GM21717 (cell line): ENCODE data around the gene MTRR.
"Not testable (repeated sequence)": the region's sequence is repeated elsewhere in the genome, so short reads cannot be mapped to it uniquely, and the experiment has no call there.

Source experiments
- ATAC-seq: cut with Tn5 transposase; IDR thresholded peaks from one replicate; pipeline ENCODE4 v1.9.1; 2021; ENCODE audit warnings: mild to moderate bottlenecking, moderate library complexity; ENCODE audit not compliant: unreplicated experiment

The MTRR gene

DNA sequence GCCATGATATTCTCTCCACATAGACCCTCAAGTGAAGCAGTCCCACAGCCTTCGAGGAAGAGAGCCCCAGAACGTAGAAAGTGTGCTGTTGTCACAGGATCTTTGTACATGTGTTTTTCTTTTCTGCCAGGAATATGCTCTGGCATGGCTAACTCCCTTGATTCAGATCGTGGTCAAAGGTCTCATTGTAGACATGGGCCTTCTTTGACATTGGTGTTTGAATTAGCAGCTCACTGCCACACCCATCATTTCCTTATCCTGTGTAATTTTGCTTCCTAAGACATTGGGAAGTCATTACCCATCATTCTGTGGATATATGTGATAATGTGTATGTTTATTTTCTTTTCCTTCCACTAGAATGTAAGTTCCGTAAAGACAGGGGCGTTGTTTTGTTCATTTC is 25.5 kb downstream of the MTRR start:
- no peak for ATAC-seq

DNA sequence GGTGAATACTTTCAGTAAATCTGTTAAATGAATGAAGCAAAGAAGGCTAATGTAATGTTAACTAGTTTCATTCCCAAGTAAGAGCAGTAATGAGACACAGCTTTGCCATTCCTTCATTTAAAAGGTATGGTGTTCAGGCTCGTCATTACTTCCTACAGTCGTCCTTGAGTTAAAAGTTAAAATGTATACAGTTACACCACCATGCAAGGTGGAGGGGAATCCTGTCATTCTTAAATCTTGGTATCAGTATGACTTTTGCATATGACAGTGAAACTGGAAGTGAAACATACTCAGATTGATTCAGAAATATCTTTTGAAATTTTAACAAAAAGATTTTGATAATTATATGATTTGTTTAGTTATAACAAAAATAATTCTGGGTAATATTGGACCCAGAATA is 25.9 kb downstream of the MTRR start:
- ATAC-seq: peak; percentile 97

DNA sequence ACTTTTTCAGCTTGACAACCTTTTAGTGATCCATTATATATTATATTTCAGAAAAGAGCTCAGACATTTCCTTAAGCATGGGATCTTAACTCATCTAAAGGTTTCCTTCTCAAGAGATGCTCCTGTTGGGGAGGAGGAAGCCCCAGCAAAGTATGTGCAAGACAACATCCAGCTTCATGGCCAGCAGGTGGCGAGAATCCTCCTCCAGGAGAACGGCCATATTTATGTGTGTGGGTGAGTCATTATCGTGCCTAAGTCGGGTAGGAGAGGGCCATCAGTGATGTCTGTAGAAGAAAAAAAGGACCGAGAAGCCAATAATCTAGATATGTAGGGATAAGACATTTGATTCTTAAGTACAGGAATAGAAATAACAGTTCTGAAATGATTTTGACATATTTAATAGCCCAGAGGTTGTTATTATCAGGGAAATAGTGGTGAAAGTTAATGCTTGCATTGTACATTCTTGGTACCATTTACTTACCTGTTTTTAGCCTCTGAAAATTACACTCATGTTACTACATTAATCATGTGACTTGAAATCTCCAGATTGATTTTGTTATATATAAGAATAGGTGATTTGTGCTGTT is 28.2 kb downstream of the MTRR start:
- ATAC-seq: no peak

DNA sequence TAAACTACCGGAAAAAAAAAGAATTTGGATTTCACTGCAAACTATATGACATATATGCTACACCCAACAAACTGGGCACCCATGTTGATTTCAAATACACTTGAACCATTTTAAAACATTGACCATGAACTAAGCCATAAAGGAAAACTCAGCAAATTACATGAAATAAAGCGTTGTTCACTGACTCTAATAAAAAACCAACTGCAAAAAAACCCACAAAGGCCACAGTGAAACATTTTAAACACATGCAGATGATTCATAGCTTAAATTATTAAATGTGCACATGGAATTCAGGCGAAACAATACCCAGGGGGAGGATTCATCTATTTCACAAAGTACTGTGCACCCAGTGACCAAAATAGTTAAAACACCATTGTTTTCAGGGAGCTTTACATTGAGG is 33.3 kb downstream of the MTRR start:
- no peak for ATAC-seq

DNA sequence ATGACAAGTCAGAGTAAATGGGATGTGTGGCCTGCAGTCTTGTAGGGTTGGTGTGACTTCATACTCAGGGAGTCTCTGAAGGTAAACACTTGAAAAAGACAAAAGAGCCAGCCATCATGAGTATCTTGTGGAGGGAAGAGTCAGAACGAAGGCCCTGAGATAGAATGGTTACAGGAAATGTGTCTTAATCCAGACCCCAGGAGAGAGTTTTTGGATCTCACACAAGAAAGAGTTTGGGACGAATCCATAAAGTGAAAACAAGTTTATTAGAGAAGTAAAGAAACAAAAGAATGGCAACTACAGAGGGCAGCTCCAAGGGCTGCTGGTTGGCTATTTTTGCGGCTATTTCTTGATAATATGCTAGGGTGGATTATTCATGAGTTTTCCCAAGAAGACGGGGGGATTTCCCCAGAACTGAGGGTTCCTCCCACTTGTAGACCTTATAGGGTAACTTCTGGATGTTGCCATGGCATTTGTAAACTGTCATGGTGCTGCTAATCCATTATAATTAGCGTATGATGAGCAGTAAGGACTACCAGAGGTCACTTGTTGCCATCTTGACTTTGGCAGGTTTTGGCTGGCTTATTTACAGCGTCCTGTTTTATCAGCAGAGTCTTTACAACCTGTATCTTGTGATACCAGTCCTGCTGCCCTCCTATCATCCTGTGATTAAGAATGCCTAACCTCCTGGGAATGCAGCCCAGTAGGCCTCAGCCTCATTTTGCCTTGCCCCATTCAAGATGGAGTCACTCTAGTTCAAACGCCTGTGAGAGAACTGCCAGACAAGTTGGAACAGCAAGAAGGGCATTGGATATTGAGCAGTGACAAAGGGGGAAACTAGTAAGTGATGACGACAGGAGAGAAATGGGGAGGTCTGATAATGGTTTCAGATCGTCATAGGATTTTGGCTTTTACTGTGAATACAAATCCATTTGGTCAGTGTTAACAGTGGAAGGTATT is 34.0 kb downstream of the MTRR start:
- ATAC-seq: no peak

DNA sequence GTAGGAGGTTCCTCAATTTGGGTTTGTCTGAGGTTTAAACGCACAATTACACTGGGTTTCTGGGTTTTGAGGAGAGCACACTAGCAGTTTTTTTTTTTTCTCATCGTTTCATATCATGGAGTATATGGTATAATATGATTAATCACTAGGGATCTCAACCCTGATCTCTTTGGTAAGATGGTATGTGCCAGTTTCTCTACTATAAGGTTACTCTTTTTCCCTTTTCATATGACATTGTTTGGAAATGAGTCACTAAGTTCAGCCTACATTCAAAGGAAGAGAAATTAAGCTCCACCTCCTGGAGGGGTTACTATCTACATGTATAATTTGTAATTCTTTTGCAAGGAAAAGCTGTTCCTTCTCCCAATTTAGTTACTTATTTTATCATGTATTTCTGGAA is 35.2 kb downstream of the MTRR start:
- ATAC-seq: no peak

DNA sequence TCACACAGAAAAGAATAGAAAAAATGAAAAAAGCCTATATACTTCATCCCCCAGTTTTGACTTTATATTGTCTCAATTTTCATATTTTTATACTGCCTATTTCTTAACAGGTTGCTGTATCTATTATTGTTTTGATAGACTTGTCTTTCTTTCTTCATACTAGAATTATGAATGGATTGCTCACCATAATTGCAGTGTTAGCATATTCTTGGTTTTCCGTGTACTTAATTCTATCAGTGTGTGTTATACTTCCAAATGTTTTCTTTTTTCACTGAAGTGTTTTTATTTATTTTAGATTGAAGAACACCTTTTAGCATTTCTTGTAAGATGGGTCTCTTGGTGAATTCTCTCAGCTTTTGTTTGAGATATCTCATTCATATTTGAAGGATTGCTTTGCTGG is 38.7 kb downstream of the MTRR start:
- no peak for ATAC-seq

DNA sequence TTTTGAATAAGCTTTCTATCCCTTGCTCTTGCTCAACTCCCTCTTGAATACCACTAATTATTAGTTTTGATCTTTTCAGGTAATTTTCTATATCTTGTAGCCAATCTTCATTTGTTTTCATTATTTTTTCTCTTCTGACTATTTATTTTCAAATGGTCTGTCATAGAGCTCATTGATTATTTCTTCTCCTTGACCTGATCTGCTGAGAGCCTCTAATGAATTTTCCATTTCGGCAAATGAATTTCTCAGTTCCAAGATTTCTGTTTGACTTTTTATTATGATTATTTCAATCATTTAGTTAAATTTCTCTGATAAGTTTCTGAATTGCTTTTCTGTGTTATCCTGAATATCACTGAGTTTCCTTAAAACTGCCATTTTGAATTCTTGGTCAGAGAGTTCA is 39.4 kb downstream of the MTRR start:
- no peak for ATAC-seq

DNA sequence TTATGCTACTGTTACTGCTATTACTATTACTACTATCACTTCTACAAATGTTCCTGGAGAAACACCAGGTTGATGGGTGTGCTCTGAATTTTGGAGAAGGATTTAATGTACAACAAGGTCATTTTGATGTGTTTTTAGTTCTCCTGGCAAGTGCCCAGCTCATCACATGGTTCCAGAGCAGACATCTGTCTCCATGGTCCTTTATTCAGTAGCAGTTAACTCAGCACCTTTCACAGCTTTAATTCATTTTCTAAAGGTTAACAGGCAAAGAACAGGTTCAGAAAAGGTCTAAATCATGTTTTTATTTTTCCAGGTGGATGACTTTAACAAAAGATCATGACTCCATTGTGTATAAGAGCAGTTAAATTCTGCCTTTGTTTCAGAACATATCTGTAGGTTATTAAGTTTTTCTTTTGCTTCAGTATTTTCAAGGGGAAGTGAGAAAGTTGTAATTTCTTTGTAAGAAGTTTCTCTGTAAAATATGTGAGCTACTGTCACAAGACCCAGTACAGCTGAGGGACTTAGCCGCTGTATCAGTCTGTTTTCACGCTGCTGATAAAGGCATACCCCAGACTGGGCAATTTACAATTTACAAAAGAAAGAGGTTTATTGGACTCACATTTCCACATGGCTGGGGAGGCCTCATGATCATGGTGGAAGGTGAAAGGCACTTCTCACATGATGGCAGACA is 41.9 kb downstream of the MTRR start:
- no peak for ATAC-seq

DNA sequence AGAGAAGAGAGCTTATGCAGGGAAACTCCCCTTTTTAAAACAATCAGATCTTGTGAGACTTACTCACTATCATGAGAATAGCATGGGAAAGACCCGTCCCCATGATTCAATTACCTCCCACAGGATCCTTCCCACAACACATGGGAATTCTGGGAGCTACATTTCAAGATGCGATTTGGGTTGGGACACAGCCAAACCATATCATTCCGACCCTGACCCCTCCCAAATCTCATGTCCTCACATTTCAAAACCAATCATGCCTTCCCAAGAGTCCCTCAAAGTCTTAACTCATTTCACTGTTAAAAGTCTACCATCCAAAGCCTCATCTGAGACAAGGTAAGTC is 42.5 kb downstream of the MTRR start:
- not testable (repeated sequence) for ATAC-seq

DNA sequence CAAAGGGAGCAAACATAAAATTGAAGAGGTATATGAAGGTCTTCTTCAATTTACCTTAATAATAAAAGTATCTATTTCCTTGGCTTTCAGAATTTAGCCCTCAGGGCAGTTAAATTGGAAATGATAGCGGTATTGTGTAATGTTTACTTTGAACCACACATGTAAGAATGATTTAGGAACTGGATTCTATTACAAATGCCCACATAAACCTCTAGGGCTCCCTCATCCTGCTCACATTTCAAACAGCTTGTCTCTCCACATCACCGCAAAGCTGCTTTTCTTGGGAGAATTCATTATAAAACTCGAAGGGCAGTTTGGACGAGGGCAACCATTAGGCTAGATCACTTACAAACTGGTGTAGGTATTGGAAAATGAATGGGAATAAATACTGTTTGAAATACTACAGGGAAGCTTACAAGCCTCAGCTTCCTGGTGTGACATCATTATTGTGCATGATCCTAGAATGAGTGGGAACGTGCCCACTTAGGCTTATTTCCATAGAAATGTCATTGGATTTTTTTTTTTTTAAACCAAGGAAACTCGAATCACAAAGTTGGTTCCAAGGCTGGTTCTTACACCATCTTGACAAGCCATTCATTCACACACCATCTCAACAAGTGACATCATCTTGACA is 47.3 kb downstream of the MTRR start:
- no peak for ATAC-seq

DNA sequence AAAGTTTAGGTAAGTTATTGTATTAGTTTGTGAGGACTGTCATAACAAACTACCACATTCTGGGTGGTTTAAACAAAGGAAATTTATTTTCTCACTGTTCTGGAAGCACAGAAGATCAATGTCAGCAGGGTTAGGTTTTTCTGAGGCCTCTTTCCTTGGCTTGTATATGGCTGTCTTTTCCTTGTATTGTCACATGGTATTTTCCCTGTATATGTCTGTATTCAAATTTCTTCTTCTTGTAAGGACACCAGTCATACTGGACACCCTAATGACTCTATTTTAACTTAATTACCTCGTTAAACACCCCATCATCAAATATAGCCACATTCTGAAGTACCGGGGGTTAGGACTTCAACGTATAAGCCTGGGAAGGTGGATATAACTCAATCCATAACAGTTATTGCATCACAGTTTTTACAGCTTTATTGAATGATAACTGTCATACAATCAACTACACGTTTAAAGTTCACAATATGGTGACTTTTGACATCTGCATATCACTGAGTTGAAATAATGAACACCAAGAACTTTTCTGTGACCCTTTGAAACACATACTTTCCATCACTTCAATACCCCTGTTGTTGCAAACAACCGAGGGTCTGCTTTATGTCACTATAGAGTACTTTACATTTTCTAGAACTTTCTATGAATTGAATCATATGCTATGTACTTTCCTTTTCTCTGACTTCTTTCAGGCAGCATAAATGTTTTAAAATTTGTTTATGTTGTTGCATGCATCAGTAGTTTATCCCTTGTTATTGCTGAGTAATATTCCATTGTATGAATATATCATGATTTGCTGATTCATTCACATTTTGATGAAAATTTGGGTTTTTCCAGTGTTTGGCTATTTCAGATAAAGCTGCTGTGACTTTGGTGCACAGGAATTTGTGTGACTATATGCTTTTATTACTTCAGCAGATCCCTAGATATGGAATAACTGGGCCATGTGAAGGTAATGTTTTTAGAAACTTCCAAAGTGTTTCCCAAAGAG is 48.5 kb downstream of the MTRR start:
- no peak for ATAC-seq

DNA sequence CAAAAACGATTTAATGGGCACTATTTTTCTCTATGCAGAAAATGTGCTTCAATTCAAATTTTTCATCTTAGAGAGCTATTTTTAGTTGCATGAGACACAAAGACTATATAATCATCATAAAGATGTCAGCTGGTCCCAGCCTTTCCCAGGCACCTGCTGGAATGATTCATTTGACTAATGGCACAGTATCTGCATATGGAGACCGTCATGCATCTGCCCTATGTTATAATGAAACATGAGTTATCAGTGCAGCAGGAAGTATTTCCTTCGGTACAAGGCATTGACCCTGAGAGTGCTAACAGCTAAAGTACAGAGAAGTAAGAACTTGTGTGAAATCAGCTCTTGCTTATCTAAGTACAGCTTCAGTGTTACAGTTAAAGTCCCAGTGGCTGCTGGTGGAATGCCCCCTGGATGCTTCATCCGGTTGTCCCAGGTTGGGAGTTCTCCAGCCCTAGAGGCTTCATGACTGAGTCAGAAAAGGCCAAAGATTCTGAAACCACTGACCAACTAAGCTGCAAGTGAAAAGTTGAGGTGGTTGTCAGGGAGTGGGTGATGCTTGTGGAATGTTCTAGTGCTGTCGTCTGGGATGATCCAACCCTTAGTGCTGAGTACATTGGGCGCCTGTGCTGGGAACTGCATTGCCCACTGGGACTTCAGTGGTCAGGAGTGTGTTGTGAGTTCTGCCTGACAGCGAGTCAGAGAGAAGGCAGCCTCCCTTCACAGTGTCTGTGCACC is 57.2 kb downstream of the MTRR start:
- ATAC-seq: no peak

DNA sequence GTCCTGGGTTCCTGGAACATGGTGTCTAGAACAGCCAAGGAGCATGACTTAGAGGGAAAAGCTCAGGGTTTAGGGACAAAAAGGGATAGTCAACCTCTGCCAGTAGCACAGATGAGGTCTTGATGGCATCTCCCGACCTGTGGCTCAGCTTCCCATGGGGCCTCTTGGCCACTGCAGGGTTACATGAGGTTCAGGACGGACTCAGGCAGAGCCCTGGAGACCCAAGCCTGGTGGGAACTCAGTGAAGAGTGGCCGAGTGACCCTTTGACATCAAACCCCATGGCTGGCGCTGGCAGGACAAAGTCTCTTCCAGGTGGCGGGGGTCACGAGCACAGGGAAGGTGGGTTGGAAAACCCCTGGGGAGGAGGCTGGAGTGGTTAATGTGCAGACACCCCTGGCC is 57.8 kb downstream of the MTRR start:
- no peak for ATAC-seq

DNA sequence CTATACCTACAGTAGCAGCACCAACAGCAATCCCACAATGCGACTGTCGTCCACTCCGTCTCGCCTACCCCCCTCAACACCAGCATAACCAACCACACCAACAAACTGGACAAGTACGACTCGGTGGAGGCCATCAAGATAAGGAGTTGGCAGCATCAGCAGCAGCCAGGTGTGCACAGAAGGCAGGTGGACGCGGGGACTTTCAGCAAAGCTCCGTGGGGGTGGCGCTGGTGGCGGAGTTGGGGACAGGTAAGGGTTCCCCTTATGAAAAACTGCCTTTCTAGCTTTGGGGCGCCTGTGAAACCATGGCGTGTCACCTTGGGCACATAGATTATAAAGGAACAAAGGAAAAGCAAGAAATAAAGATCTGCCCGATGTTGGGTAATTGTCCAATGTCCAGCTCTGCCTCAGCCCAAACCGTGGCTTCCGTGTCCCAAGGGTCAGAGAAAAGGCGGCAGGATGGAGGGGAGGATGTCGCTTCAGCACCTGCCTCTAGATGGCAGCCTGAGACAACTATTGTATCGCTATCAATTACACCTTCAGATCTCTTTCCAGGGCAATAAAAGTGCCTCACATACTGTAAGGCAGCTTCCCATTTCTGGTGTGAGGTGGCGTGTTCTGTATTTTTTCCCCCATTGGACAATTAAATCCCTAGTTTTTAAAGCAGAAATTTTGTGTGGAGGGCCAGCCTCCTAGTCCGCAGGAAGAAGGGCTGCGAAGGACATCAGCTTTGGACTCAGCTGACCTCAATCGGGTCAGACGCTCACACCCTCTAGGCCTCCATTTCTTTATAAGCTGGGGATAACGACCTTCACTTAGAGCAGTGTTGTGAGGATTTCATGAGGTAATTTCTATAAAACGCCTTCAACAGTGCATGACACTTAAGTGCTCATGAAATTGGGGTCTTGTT is 58.8 kb downstream of the MTRR start:
- peak; percentile 86 for ATAC-seq

DNA sequence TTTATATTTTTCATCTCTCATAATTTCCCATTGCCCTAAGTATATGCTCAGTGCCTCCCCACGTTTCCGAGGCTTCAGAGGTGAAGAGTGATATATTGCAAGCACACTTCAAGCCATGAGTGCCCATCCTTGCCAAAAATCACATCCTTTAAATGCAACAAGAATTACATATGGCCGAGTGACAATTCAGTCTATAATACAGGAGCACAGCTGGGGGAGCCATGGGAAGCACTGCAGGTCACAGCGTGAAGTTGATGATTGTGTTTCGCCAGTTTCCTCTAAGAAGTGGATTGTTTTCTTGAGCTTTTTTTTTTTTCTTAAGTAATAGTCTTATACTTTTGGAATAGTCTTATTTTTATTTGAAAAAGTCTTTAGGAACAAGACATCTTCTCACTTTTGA is 61.1 kb downstream of the MTRR start:
- ATAC-seq: no peak

DNA sequence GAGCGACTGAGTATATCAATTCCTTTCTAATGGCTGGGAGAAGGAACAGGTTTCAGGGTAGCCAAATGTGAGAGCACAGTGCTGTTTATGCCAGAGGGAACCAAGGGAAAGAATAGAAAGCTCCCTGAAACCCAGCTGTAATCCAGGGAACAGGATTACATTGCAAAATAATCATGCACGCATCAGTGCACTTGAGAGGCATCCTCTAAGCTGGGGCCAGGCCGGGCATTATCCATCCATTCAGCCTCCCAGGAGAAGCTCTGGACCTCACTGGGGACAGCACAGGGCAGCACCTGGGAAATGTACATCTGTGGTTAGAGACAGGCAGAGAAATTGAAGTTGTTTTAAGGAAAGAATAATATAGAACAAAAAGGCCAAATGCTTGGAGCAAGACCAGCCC is 72.7 kb downstream of the MTRR start:
- ATAC-seq: no peak

DNA sequence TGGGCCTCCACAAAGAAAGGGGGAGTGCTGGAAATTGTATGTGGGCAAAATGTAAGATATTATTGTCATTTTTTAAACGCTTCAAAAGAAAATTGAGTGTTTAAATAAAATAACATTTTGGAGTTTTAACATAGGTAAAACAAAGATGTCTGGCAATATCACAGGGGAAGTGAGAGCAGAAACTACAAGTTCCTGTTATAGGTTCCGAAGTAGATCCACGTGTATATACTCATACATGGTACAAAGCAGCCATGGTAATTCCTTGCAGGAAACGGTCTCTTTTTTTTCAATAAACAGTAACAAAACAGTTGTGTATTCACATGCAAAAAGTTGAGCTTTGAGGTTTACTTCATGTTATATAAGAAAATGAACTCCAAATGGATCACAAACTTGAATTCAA is 78.4 kb downstream of the MTRR start:
- ATAC-seq: no peak
